ENCODE measurements around the gene TMEM125.

The TMEM125 gene

DNA sequence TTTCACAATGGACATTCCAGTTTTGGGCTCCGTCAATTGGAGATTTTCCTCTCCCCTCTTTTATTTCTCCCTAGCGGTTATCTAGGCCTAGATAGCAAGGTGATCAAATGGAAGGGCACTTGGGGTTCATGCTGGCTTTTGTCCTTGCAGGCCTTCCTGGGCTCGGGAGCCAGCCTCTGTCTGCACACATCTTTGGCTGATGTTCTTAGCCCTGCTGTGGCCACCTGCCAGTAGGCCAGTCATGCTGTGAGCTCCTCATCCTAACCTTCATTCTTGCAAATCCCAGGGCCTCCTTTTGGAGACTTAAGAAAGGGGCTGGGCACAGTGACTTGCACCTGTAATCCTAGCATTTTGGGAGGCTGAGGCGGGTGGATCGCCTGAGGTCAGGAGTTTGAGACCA lies 44.5 kb downstream of the TMEM125 start:
- no peak for DNase-seq

DNA sequence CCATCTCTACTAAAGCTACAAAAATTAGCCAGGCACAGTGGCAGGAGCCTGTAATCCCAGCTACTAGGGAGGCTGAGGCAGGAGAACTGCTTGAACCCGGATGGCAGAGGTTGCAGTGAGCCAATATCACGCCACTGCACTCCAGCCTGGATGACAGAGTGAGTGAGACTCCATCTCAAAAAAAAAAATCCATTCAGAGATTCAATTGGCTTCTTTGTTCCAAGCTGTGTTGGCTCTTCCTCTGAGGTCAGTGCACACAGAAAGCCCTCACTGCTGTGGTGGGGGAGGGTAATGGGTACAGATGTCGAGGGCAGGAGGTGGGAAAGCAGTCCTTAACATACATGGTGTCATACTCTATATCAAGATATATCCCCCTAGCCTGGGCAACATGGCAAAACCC lies 45.7 kb downstream of the TMEM125 start:
- DNase-seq, result no peak

DNA sequence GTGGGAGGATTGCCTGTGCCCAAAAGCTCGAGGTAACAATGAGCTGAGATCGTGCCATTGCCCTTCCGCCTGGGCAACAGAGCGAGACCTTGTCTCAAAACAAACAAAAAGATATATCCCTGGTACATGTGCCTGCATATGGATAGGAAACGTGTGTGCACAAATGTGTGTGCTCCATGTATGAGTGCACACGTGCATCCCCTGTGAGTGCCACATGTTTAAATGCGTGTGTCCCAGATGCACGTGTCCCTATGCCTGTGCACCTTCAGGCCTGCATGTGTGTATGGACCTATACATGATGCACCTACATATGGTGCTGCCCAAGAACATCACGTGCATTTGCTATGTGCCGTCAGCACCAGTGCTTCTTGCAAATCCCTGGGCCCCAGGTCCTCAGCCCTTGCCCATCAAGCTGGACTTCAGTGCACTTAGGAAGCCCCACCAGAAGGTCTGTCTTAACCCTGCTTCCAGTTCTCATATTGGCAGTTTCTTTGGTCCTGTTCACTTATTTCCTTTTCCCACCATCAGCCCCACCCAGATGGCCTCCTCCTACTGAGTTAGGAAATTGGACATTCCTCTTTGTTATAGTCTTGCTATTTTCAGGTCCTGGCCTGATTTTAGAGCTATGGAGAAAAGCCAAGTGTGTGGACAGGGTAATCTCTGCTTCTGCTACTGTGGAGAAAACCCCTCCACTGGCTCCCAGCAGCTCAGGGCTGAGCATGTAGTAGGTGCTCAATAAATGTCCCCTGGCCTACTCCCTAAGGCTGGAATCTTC lies 46.4 kb downstream of the TMEM125 start:
- DNase-seq, result no peak

GRCh38 chr1:43316738-43317520 lies 47.1 kb downstream of the TMEM125 start:
- no peak for DNase-seq

DNA sequence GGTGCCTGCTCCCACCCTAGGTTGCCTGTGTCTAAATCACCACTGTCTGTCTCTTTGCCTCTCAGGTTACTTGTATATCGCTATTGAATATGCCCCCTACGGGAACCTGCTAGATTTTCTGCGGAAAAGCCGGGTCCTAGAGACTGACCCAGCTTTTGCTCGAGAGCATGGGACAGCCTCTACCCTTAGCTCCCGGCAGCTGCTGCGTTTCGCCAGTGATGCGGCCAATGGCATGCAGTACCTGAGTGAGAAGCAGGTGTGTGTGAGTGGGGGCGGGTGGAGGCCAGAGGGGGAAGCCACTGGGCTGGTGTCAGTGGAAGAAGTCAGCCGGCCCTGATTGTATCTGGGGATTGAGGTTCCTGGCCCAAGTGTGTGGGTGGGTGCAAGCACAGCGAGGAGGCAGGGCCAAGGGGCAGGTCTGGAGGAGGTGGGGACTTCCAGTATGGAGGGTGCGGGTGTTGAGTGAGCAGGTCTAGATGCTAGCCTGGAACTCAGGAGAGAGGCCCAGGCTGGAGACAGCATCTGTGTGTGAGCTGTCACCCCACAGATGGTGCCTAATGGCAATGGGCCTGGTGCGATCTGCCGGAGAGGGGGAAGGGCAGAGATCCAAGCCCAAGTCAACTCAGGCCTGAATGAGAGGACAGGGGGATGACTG lies 48.2 kb downstream of the TMEM125 start:
- peak; percentile 39 for DNase-seq

- DNase-seq, result no peak
Measured at GRCh38 chr1:43318831-43319230, 49.0 kb downstream of the TMEM125 start.

- DNase-seq, result no peak
Measured at GRCh38 chr1:43319288-43319687, 49.5 kb downstream of the TMEM125 start.

GRCh38 chr1:43319766-43320165 lies 50.0 kb downstream of the TMEM125 start:
- DNase-seq, result no peak

- no peak for DNase-seq
Measured at GRCh38 chr1:43321331-43321891, 51.6 kb downstream of the TMEM125 start.

DNA sequence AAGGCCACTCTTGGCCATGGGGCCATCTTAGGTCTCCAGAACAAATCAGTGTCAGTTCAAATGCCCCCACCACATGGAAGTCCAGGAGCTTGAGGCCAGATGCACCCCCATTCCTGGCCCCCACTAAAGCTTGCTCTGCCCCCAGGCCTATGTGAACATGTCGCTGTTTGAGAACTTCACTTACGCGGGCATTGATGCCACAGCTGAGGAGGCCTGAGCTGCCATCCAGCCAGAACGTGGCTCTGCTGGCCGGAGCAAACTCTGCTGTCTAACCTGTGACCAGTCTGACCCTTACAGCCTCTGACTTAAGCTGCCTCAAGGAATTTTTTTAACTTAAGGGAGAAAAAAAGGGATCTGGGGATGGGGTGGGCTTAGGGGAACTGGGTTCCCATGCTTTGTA lies 52.7 kb downstream of the TMEM125 start:
- no peak for DNase-seq

All from NCI-H2171 treated with DMSO at 0.1 percent for 48 hours (cell line).